ENCODE data around the gene NT5C1A. TPM values are rescaled to one million over a fixed set of nuclear protein-coding genes. Genes with fewer than 3 reads are reported as not detected.

The NT5C1A gene
- not detected in 2 replicates for total RNA-seq (2014; rRNA removed; shearing (Covaris generic))

DNA sequence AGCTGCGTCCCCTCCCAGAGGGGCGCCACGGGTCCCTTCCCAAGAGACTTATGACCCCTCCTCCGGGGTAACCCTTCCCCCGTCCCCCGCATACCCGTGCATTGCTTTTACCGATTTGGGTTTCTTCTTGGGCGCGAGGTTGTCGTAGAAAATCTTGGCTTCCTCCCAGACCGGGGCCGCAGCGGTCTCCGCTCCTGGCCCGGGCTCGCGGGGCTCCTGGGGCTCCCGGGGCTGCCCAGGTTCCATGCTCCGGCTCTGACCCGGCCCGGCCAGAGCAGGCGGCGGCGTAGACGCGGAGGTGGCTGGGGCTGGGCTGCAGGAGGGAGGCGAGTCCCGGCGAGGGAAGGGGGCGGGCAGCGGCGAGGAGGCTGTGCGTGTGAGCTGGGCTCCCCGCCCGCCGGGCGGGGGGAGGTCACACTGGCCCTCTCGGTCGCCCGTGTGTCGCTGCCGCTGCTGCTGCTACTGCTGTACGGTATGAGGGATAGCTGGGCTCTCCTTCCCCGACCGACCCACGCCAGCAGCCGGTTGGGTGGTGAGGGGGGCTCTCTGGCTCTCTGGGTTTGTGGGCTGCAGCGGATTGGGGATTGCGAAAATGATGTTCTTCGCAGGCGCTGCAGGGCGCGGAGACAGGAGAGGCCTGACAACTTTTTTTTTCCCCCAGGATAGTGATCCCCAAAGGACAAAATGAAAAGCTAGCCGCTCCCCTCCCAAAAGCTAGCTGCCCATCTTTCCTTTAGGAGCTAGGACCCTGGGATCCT lies at the start of gene NT5C1A:
Gene NT5C1A, minus strand, starts transcription at position 315 of the 758 bp plus-strand sequence. Its CDS starts 69 bp downstream, at position 246.
- in situ Hi-C loops (cut with HindIII; ENCODE audit: low sequenced_read_pairs) = no loop called here
- DNase-seq (ENCODE audit: low spot score) = peak; percentile 71

DNA sequence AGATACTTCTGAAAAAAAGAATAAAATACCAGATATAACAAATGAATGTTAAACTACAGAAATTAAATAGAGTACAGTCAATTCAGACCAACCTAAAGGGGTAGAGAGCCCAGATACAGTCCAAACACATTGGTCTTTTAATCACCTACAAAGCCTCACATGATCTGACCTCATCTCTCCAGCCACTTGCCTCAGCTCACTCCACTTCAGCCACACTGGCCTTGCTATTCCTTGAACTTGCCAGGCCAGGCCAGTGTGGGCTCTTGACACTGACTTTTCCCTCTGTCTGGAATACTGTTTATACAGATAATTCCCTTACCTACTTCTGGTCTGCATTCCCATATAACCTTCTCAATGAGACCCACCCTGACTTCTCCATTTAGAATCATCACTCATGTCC lies 49.8 kb upstream of the NT5C1A start:
- in situ Hi-C loops (cut with HindIII; ENCODE audit: low sequenced_read_pairs) = no loop called here
- DNase-seq (ENCODE audit: low spot score) = no peak

DNA sequence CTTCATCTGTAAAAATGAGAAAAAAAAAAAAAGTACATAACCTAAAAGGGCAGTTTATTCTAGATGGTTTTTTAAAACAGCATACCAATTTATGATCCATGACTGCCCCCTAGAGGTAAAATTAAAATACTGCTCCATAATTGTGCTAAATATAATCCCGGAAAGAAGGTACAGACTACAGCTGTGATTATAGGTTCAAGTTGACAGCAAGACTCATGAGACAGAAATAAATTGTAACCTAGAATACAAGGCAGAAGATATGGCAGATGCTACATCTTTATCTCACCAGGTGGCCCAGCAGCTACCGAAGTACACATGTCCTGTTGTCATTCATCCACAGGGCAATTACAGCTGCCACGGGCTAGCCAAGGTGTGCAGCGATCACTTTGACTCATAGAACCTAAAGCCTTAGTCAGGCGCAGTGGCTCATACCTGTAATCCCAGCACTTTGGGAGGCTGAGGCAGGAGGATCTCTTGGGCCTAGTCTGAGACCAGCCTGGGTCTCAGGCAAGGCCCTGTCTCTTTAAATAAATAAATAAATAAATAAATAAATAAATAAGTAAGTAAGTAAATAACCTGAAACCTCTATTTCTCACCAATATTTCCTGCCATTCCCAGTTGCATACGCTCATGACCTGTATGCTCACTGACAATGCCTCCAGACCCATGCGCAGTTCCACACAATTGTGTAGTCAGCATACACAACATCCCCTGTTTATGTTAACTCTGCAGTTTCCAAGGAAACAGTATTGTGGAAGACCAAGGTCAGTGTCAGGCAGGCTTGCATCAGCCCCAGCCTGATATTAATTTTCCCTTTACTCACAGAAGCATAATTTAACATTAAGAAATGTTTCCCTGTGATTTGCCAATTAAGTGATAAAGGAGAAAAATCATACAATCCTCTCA lies 48.4 kb upstream of the NT5C1A start:
- in situ Hi-C loops (cut with HindIII; ENCODE audit: low sequenced_read_pairs) = no loop called here

DNA sequence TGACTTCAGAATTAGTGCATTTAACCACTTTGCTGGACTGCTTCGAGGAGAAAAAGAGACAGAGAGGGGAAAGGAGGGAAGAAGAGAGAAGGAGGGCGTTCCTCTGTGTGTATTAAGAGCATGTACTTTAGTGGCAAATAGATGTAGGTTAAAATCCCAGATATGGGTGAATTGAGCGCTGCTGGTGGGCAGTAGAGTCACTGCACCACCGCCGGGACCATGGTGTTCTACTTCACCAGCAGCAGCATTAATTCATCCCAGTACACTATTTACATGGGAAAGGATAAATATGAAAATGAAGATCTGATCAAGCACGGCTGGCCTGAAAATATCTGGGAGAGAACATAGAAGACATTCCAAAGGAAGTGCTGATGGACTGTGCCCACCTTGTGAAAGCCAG lies 45.9 kb upstream of the NT5C1A start:
- in situ Hi-C loops (cut with HindIII; ENCODE audit: low sequenced_read_pairs) = no loop called here

More for the DNA sequence above, 48.4 kb upstream of the NT5C1A start:
- DNase-seq (ENCODE audit: low spot score) = peak; percentile 84

DNA sequence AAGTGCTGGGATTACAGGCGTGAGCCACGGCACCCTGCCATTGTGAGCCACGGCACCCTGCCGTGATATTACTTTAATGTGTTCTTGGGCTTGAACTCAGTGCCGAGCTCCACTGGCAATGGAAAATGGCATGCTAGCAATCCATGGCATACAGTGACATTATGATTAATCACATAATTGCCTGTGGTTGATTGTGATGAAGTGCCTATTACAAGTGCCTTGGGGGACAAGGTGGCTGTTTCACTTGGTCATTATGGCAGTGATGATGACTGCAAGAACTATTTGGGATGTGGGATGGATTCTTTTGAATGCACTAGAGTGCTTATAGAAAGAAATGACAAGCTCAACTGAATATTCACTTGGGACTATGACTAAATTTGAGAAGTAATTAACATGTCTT lies 41.6 kb upstream of the NT5C1A start:
- in situ Hi-C loops (cut with HindIII; ENCODE audit: low sequenced_read_pairs) = no loop called here
- DNase-seq (ENCODE audit: low spot score) = no peak

More for the DNA sequence above, 45.9 kb upstream of the NT5C1A start:
- no peak for DNase-seq (ENCODE audit: low spot score)

DNA sequence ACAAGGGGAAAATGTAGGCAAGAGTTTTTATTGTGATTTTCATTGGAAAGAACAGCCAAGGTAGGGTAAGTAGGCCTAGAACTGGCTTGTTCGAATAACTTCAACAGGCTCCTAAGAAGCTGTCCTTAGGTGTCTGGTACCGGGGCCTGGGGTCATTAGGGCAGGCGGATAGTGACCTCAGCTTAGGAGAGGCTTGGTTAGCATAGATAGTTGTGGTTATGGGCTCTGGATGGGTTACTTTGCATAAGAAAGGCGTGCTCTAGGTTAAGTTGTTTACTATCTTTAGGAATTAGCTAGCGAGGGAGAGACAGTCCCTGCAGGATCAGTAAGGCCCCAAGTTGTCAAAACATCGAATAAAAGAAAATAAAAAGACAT lies 40.0 kb upstream of the NT5C1A start:
- no peak for DNase-seq (ENCODE audit: low spot score)
- in situ Hi-C loops (cut with HindIII; ENCODE audit: low sequenced_read_pairs) = no loop called here

DNA sequence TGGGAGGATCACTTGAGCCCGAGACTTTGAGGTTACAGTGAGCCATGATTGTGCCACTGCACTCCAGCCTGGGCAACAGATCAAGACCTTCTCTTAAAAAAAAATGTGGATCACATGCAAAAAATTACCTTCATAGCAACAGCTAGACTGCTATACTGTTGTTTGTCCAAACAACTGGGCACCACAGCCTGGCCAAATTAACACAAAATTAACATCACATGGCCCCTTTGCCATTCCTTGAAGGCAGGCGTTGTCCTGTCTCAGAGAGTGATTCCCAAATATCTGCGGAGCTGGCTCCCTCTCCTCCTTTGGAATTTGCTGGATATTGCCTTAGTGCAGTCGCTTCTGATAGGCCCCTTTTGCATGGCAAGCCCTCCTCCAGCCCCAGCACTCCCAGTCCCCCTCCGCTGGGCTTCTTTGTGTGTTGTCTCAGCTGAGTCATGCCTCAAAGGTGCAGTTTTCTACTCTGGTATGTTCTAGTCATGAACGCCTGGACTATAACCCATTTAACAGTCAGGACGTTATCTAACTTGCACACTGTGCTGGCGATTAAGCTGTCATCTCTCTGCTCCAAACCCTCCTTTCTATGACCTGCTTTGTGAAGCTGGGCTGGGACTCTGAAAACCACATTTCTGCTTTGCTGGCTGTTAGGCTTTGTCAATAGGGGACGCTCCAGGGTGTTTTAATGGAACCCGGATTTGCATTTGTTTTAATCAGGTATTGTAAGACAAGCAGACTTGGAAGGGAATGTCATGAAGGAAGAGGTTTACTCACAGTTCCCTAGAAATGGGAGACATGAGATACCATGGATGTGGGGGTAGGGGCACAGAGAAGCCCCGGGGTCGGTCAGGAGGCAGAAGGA lies 39.4 kb upstream of the NT5C1A start:
- in situ Hi-C loops (cut with HindIII; ENCODE audit: low sequenced_read_pairs) = no loop called here
- DNase-seq (ENCODE audit: low spot score) = no peak

DNA sequence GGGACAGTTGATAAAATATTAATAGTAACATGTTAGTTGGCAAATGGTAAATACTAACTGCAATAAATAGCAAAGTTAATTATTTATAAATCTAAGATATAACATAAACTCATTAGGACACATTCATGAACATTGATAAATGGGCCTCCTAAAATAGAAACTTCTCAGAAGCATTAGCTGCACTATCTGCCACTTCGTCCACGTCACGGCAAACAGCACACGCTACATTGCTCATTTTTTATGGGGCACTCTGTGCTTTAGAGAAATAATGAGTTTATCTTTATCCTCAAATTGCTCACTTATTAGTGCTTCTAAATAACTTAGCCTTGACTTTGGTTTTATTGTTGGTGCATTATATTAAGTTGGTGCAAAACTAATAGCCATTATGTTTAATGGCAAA lies 35.6 kb upstream of the NT5C1A start:
- in situ Hi-C loops (cut with HindIII; ENCODE audit: low sequenced_read_pairs) = no loop called here
- no peak for DNase-seq (ENCODE audit: low spot score)

DNA sequence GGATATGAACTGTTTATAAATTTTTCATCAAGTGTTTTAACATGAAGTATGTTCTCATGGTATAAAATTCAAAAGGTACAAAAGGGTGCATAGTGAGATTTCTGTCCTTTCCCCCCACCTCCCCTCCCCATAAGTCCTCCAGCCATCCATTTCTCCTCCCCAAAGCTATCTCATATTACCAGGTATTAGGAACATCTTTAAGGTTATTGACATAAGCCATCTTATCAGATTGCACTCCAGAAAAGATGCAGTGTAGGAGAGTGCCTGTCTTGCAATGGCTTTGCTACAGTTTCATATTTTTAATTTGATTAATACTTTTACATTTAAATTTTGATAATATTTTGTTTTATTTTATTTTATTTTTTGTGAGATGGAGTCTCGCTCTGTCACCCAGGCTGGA lies 32.9 kb upstream of the NT5C1A start:
- in situ Hi-C loops (cut with HindIII; ENCODE audit: low sequenced_read_pairs) = no loop called here
- DNase-seq (ENCODE audit: low spot score) = no peak

DNA sequence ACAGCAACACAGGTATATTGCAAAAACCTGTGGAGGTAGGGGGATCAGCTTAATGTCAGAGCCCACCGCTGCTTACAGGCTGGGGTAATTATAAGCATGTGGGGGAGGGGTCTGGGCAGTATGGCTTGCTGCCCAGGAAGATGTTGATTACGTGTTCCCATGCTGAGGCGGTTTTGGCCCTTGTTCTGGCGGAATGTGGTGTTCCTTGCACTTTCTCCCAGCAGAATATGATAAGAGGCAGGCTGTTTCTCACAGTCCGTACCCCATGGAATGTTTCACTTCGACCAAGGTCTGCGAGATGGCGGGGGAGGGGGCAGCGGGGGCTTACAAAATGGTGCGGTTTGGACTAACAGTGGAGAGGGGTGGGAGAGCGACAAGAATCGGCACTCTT lies 29.1 kb upstream of the NT5C1A start:
- DNase-seq (ENCODE audit: low spot score) = peak; percentile 42
- in situ Hi-C loops (cut with HindIII; ENCODE audit: low sequenced_read_pairs) = no loop called here

DNA sequence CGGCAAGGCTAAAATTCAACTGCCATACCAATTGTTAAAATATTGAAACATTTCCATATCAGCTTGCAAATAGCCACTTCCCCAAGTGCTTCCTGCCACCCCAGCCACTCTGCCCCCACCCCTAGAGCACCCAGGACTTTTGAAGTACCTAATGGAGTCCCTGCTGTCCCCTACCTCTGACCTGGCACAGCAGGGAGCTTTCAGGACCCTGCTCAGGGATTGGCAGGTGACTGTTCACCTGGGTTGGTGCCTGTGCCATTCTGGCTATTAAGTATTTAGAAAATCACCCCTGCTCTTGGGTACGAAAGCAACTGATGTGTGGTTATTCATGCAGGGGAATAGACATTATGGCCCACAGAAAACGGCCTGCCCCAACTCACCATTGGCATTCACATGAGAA lies 28.4 kb upstream of the NT5C1A start:
- DNase-seq (ENCODE audit: low spot score) = no peak
- in situ Hi-C loops (cut with HindIII; ENCODE audit: low sequenced_read_pairs) = no loop called here

DNA sequence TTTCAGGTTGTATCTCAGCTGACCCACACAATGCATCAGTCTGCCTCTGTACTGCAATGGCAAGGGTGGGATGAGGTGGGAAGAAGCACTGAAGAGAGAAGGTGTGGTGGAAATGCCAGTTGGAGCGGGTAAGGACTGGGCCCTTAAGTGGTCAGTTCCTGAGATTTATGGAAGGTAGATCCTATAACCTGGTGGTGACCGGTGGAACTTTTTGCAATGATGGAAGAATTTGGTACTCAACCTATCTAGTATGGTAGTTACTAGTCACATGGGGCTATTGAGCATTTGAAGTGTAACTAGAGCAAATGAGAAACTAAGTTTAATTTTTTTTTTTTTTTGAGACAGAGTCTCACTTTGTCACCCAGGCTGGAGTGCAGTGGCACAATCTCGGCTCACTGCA lies 27.5 kb upstream of the NT5C1A start:
- in situ Hi-C loops (cut with HindIII; ENCODE audit: low sequenced_read_pairs) = no loop called here
- DNase-seq (ENCODE audit: low spot score) = no peak

DNA sequence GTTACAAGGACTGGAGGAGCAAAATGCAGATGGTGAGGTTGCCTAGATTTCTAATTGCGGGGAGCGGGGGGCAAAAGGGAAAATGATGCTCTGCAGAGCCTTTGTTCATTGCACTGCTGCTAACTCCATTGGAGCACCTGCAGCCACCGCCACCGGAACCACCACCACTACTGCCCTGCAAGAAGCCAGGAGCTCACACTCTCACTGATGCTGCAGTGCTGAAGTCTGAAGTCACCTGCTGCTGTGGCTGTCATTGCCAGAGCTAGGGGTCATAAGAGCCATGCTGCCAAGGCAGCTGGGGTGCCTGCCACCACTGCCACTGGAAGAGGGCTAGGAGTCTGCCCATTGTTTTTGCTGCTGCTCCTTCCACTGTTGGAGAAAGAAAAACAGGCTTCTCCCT lies 26.7 kb upstream of the NT5C1A start:
- in situ Hi-C loops (cut with HindIII; ENCODE audit: low sequenced_read_pairs) = no loop called here
- no peak for DNase-seq (ENCODE audit: low spot score)

DNA sequence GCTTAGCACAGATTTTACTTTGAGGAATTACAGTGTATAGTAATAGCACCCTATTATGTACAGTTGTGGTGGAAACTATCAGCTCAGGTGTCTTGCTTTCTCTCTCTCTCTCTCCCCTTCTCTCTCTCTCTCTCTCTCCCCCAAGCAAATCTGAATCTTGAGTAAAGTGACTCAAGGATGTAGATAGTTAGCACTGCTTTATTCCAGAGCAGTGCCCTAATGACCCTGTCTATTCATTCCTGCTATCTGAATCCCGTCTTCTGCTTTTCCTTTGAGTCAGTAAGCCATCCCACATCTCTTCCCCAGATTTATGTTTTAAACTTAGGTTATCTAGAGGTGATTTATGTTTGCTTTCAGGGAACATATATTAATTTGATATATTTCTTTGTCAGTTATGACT lies 24.5 kb upstream of the NT5C1A start:
- in situ Hi-C loops (cut with HindIII; ENCODE audit: low sequenced_read_pairs) = no loop called here
- DNase-seq (ENCODE audit: low spot score) = no peak

DNA sequence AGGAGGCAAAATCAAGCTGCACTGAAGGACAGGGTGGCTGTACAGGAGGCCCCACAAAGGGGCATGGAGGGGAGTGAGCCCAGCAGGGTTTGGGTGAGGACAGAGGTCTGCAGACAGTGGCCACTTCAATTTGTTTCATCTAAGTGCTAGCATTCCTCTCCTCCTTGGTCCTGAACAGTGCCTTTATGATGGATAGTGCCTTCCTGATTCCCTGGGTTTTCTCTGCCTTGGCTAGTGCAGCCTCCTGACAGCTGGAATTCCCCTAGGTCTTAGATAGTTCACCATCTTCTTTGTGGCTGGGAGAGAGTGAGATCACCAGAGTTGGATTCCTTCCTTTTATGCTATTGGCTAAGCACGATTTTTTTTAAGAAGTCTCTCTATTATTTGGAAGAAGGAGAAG lies 23.1 kb upstream of the NT5C1A start:
- in situ Hi-C loops (cut with HindIII; ENCODE audit: low sequenced_read_pairs) = no loop called here

DNA sequence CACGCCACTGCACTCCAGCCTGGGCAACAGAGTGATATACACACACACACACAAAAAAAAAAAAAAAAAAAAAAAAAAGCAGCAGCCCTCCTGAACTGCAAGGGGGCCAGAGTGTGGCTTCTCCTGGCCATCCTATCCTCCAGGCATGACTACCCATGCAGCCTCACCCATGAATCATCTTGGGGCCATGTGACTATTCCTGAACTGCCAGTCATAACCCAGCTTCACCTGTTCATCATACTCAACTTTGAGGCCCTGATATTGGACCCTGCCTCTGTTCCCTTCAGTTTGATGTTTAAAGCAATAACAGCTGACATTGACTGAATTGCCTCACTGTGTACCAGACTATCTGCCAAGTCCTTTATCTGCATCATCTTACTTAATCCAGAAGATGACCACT lies 22.1 kb upstream of the NT5C1A start:
- in situ Hi-C loops (cut with HindIII; ENCODE audit: low sequenced_read_pairs) = no loop called here
- DNase-seq (ENCODE audit: low spot score) = no peak

More for the DNA sequence above, 23.1 kb upstream of the NT5C1A start:
- no peak for DNase-seq (ENCODE audit: low spot score)

DNA sequence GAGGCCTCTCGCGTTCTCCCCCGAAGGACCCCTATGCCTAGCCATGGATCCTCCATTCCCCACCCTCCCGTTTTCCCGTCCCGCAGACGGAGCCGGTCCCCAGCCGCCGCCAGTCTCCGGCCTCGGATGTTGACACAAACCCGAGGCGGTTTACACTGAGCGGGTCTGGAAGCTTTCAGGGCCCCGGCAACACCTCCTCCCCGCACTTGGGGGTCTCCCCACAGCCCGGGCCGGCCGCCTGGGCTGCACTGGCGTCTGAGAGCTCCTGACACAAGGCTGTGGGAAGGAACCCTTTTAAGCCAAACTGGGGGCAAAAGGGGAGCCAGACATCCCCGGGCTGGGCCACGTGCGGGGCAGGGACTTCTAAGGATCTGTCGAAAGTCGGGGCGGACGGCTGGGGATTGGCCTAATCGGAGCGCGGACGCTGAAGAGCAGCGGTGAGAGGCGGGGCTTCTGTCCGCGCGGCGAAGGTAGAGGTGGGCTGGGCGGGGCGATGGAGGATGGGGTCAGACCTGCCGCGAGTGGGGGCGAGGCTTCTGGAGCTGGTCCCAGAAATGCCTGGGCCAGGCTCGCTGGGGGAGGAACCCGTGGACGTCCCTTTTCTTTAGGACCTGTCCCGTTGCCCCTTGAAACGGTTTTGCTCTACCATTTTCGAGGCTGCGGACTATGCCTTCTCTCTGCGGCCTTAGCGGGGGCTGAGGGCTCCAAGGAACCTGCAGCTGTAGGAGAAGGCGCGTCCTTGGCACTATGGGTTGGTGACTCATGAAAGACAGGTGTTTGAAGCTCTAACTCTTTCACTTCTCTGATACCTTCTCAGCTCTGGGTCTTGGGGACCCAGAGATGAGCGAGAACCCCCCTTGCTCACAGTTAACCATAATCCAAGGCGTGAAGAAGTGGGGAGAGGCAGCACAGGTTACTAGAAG lies 20.5 kb upstream of the NT5C1A start:
- in situ Hi-C loops (cut with HindIII; ENCODE audit: low sequenced_read_pairs) = no loop called here
- peak; percentile 25 for DNase-seq (ENCODE audit: low spot score)

DNA sequence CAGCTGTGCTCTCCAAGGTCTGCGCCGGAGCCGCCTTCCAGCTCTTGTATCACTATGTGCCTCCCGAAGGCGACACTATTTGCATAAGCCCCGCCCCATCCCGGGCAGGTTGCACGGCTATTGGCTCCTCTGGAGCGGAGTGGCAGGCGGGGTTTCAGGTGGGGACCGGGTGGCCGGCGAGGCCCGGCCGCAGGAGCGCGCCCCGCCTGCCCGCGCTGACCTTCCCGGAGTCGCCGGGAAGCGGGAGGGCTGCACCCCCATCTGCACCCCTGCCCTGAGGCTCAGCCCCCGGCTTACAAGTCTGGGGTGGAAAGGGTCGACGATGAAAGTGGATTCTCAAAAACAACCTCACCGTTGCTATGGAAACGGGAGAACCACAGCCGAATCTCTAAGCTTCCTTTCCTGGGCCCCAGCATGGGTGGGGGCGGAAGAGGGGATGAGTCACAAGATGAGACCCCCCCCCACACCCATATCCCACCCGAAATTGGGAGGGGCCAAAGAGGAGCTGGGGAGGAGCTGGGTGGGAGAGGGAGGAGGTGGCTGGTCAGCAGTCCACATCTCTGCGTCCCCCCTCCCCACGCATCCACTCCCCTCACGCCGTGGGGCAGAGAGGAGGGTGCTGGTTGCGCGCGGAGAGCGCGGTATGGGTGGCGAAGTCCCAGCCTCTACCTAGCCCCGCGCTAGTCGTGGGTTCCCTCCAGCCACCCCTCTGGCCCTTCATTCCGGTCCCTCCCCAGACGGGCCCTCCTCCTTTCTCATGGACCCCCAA lies 19.7 kb upstream of the NT5C1A start, which contains the start of gene HPCAL4:
Gene HPCAL4, minus strand, starts transcription at position 51 of the 769 bp plus-strand sequence. CDS start 6,830 bp downstream, outside the sequence.
- peak; percentile 98 for DNase-seq (ENCODE audit: low spot score)
- in situ Hi-C loops (cut with HindIII; ENCODE audit: low sequenced_read_pairs) = no loop called here
